Peyer's patch (tissue), 4 donors: ENCODE results near the gene FRMD7.

Experiments used
- CTCF ChIP-seq, 6 experiments: fragments of 450-650 bp in 4 of 6; fragments of 200-600 bp in 2 of 6; sonication (generic) in 1 of 6; IDR thresholded peaks; one replicate each; pipeline ENCODE4 v1.5.1; 2017 to 2019; ENCODE audit warnings: antibody characterized with exemption in 6 of 6, mild to moderate bottlenecking in 3 of 6, moderate library complexity in 1 of 6
- POLR2A ChIP-seq, 2 donors: fragments of 450-650 bp; IDR thresholded peaks; one replicate each; pipeline ENCODE4 v1.5.1; 2017; ENCODE audit warnings: antibody characterized with exemption in 2 of 2, mild to moderate bottlenecking in 2 of 2, moderate library complexity in 2 of 2

GRCh38 chrX:132068405-132068804, 59.4 kb downstream of the FRMD7 start:
- TF ChIP-seq CTCF (IDR thresholded peaks at IDR 0.05) (no peak), POLR2A (IDR thresholded peaks at IDR 0.05) (no peak)
